ENCODE measurements around the gene MMRN2. TPM values are rescaled to one million over a fixed set of nuclear protein-coding genes. Genes with fewer than 3 reads are reported as not detected.
"Not testable (repeated sequence)": the region's sequence is repeated elsewhere in the genome, so short reads cannot be mapped to it uniquely, and the experiment has no call there.

Gene MMRN2
- total and polyA plus RNA-seq, 4 donors: 1.7 to 12.1 (median 8.6) TPM

DNA sequence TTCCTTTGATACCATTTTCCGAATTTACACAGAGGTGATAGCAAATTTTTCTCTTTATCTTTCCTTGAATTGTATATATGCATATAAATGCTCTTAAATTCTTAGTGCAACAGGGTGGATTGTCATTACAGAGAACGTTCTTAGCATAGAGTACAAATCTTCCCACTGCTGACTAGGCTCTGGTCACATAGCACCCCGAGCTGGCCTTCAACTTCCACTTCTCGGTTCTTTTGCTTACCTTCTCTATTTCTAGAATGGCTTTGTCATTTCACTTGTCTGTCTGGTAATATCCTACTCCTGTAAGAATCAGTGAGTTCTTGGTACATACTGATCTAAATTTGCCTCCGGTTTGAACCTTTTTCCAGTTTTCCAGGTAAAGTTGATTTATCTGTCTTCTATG lies 24.3 kb upstream of the MMRN2 start:
- no peak overlapping the region for H3K9ac ChIP-seq (ENCODE audit: low read depth in 1 of 2, low read length in 2 of 2)
- TF ChIP-seq, protein P1, sequence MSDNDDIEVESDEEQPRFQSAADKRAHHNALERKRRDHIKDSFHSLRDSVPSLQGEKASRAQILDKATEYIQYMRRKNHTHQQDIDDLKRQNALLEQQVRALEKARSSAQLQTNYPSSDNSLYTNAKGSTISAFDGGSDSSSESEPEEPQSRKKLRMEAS (IDR thresholded peaks at IDR 0.05): no peak
- TF ChIP-seq, protein P2, sequence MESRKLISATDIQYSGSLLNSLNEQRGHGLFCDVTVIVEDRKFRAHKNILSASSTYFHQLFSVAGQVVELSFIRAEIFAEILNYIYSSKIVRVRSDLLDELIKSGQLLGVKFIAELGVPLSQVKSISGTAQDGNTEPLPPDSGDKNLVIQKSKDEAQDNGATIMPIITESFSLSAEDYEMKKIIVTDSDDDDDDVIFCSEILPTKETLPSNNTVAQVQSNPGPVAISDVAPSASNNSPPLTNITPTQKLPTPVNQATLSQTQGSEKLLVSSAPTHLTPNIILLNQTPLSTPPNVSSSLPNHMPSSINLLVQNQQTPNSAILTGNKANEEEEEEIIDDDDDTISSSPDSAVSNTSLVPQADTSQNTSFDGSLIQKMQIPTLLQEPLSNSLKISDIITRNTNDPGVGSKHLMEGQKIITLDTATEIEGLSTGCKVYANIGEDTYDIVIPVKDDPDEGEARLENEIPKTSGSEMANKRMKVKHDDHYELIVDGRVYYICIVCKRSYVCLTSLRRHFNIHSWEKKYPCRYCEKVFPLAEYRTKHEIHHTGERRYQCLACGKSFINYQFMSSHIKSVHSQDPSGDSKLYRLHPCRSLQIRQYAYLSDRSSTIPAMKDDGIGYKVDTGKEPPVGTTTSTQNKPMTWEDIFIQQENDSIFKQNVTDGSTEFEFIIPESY (IDR thresholded peaks at IDR 0.05): no peak
- TF ChIP-seq RAD21 (IDR thresholded peaks at IDR 0.05): no peak
- TF ChIP-seq, protein P3, sequence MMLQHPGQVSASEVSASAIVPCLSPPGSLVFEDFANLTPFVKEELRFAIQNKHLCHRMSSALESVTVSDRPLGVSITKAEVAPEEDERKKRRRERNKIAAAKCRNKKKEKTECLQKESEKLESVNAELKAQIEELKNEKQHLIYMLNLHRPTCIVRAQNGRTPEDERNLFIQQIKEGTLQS (IDR thresholded peaks at IDR 0.05): no peak
- TF ChIP-seq TAF1 (conservative IDR thresholded peaks at IDR 0.05): no peak
- no peak for TF ChIP-seq HNF4G (IDR thresholded peaks at IDR 0.05)
- no peak for TF ChIP-seq SP1 (IDR thresholded peaks at IDR 0.05)
- TF ChIP-seq FOXA2 (IDR thresholded peaks at IDR 0.05): no peak
- no peak for TF ChIP-seq JUND (IDR thresholded peaks at IDR 0.05)
- TF ChIP-seq, protein P4, sequence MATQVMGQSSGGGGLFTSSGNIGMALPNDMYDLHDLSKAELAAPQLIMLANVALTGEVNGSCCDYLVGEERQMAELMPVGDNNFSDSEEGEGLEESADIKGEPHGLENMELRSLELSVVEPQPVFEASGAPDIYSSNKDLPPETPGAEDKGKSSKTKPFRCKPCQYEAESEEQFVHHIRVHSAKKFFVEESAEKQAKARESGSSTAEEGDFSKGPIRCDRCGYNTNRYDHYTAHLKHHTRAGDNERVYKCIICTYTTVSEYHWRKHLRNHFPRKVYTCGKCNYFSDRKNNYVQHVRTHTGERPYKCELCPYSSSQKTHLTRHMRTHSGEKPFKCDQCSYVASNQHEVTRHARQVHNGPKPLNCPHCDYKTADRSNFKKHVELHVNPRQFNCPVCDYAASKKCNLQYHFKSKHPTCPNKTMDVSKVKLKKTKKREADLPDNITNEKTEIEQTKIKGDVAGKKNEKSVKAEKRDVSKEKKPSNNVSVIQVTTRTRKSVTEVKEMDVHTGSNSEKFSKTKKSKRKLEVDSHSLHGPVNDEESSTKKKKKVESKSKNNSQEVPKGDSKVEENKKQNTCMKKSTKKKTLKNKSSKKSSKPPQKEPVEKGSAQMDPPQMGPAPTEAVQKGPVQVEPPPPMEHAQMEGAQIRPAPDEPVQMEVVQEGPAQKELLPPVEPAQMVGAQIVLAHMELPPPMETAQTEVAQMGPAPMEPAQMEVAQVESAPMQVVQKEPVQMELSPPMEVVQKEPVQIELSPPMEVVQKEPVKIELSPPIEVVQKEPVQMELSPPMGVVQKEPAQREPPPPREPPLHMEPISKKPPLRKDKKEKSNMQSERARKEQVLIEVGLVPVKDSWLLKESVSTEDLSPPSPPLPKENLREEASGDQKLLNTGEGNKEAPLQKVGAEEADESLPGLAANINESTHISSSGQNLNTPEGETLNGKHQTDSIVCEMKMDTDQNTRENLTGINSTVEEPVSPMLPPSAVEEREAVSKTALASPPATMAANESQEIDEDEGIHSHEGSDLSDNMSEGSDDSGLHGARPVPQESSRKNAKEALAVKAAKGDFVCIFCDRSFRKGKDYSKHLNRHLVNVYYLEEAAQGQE (IDR thresholded peaks at IDR 0.05): no peak
- TF ChIP-seq RXRA (IDR thresholded peaks at IDR 0.05): no peak
- TF ChIP-seq, protein P5, sequence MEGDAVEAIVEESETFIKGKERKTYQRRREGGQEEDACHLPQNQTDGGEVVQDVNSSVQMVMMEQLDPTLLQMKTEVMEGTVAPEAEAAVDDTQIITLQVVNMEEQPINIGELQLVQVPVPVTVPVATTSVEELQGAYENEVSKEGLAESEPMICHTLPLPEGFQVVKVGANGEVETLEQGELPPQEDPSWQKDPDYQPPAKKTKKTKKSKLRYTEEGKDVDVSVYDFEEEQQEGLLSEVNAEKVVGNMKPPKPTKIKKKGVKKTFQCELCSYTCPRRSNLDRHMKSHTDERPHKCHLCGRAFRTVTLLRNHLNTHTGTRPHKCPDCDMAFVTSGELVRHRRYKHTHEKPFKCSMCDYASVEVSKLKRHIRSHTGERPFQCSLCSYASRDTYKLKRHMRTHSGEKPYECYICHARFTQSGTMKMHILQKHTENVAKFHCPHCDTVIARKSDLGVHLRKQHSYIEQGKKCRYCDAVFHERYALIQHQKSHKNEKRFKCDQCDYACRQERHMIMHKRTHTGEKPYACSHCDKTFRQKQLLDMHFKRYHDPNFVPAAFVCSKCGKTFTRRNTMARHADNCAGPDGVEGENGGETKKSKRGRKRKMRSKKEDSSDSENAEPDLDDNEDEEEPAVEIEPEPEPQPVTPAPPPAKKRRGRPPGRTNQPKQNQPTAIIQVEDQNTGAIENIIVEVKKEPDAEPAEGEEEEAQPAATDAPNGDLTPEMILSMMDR (IDR thresholded peaks at IDR 0.05; ENCODE audit: low read depth, low read length, missing input control): no peak
- TF ChIP-seq HNF4A (conservative IDR thresholded peaks at IDR 0.05): no peak
- no peak for TF ChIP-seq NR2F2 (IDR thresholded peaks at IDR 0.05)
- no peak for TF ChIP-seq EGR1 (IDR thresholded peaks at IDR 0.05; ENCODE audit: low read depth in 2 of 2)
- no peak for TF ChIP-seq YY1 (IDR thresholded peaks at IDR 0.05)
- TF ChIP-seq FOXA1 (IDR thresholded peaks at IDR 0.05): no peak
- no peak for TF ChIP-seq GABPA (IDR thresholded peaks at IDR 0.05 in 1 of 2, conservative IDR thresholded peaks at IDR 0.05 in 1 of 2)

DNA sequence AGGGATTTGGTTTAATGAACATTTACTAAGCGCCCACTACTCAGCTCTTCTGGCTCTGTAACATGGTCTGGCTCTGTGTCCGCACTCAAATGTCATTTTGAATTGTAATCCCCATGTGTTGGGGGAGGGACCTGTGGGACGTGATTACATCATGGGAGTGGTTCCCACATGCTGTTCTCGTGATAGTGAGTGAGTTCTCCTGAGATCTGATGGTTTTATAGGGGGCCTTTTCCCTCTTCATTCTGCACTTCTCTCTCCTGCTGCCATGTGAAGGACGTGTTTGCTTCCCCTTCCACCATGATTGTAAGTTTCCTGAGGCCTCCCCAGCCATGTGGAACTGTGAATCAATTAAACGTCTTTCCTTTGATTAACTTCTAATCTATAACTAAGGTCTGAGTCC lies 23.6 kb upstream of the MMRN2 start:
- DNase-seq (ENCODE audit: low spot score): not testable (repeated sequence)

More for the DNA sequence above, 24.3 kb upstream of the MMRN2 start:
- no peak for DNase-seq (ENCODE audit: low spot score)
- Histone ChIP-seq H3K9me3 (ENCODE audit: control insufficient read depth in 4 of 4, low read length in 3 of 4) (no peaks in the 10 kb centered on the region), H3K36me3 (ENCODE audit: control insufficient read depth in 4 of 4, insufficient read depth in 3 of 4, low read depth in 1 of 4, low read length in 3 of 4) (no peaks in the 10 kb centered on the region), H3K4me1 (ENCODE audit: control insufficient read depth in 4 of 4, insufficient read depth in 4 of 4, low read length in 3 of 4) (no peaks in the 10 kb centered on the region), H3K4me3 (ENCODE audit: low read depth in 1 of 3, low read length in 3 of 3) (no peak overlapping the region), H3K27me3 (ENCODE audit: control insufficient read depth in 4 of 4, insufficient read depth in 4 of 4, low read length in 3 of 4) (no peaks in the 10 kb centered on the region), H3K27ac (ENCODE audit: low read depth in 1 of 2, low read length in 2 of 2) (no peak overlapping the region)
- WGBS: 91% methylated on average over 5 of the region's 5 CpGs

More for the DNA sequence above, 23.6 kb upstream of the MMRN2 start:
- H3K4me1 ChIP-seq (ENCODE audit: control insufficient read depth in 4 of 4, insufficient read depth in 4 of 4, low read length in 3 of 4); H3K9ac ChIP-seq (ENCODE audit: low read depth in 1 of 2, low read length in 2 of 2); H3K36me3 ChIP-seq (ENCODE audit: control insufficient read depth in 4 of 4, insufficient read depth in 3 of 4, low read depth in 1 of 4, low read length in 3 of 4); H3K27me3 ChIP-seq (ENCODE audit: control insufficient read depth in 4 of 4, insufficient read depth in 4 of 4, low read length in 3 of 4); H3K9me3 ChIP-seq (ENCODE audit: control insufficient read depth in 4 of 4, low read length in 3 of 4); H3K4me3 ChIP-seq (ENCODE audit: low read depth in 1 of 3, low read length in 3 of 3); H3K27ac ChIP-seq (ENCODE audit: low read depth in 1 of 2, low read length in 2 of 2): not testable (repeated sequence)
- 90% methylated on average over 6 of the region's 6 CpGs for WGBS

Measured in liver (tissue), 9 donors.